ENCODE results near the gene KRTAP3-1.

The KRTAP3-1 gene

DNA sequence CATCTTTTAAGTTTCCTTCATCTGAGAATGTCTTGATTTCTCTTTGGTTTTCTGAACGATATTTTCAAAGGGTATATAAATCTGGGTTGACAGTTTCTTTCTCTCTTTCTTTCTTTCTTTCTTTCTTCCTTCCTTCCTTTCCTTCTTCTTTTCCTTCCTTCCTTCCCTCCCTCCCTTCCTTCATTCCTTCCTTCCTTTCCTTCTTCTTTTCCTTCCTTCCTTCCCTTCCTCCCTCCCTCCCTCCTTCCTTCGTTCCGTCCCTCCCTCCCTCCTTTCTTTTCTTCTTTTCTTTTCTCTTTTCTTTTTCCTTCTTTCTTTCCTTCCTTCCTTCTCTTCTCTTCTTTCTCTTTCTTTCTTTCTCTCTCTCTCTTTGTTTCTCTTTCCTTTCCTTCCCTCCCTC lies 34.6 kb downstream of the KRTAP3-1 start:
- no peak for DNase-seq

DNA sequence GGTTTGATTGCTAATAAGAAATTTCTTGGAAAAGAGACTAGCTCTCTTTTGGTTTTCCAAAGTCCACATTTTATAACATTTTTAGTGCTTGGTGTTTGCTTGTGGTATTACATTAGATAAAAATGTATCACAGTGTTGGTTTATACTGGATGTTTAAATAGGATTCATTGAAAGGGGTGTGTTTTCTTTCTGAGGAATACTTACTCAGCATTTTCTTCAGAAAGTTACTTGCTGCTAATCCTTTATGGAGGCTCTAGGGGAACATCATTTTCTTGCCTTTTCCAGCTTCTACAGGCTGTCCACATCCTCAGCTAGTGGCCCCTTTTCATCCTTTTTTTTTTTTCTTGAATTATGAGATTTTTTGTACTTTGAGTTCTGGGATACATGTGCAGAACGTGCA lies 41.3 kb downstream of the KRTAP3-1 start:
- no peak for DNase-seq

DNA sequence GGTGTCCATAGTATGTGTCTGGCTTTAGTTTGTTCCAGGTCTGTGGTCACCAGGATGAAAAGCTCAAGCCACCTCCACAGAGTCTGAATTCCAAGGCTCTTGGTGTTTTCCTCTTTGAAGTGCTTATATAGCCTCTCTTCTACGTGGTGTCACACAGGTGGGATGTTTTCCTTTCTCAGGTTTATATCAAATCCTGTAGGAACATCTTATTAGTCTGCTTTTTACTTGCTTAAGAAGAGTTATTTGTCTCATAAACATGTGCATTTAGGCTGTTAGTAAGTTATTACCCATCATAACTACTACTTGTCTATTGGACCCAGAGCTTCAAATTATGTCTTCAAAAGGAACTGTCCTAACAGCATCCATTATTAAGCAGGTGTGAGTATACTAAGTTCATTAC lies 42.1 kb downstream of the KRTAP3-1 start, which contains the start of gene KRT39:
KRT39 (minus strand) TSS at position 101 of the 400 bp plus-strand sequence; CDS start at position 9, 92 bp downstream.
- DNase-seq, result no peak

DNA sequence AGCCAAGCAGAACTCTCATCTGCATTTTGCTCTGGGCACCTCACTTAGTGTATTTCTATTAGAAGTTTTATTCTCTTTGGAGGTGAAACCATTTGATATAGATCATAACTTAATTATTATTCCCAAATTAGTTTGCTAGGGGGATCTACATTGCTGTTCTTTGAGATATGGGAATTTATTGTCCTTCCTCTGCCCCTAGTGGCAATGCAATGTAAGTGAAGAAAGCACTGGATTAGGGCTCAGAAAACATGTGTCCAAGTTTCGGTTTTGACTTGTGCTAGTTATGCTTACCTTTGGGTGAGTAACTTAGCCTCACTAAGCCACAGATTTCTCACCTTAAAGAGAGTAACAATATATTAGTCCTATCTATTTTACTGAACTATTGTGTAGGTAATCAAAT lies 45.1 kb downstream of the KRTAP3-1 start:
- DNase-seq, result no peak

DNA sequence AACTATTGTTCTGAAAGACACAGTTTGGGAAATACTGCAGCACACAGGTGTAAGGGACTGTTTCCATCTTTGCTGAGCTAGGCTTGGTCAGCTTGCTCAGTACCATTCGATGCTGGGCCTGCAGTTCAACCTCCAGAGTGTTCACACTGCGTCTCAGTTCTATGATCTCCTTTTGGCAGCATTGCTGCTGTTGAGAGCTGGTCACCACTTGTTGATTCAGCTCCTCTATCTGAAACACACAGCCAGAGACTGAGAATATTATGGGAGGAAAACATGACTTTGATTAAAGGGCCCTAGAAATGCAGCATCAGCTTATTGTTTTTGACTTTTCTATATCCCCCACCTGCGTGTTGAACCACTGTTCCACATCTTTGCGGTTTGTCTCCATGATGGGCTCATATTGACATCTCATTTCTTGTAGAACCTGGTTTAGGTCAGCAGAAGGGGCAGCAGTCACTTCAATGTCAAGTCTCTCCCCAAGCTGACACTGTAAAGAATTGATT lies 46.8 kb downstream of the KRTAP3-1 start:
- DNase-seq, result no peak

DNA sequence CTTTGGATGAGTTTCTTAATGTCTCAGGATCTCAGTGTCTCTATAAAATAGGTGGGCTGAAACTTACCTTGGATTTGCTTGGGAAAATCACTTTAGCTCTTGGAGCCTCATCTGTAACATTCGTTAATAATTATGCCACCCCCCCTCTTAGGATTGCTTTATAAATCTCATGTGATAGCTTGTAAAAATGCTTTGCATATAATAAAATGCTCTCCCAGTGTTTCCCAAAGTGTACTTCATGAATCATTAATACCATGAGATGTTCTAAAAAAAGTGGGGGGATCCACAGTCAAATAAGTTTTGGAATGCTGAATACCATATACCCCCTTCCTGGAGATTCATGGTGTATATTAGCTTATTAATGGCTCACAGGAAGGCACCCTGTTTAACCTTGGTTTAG lies 47.3 kb downstream of the KRTAP3-1 start:
- no peak for DNase-seq

DNA sequence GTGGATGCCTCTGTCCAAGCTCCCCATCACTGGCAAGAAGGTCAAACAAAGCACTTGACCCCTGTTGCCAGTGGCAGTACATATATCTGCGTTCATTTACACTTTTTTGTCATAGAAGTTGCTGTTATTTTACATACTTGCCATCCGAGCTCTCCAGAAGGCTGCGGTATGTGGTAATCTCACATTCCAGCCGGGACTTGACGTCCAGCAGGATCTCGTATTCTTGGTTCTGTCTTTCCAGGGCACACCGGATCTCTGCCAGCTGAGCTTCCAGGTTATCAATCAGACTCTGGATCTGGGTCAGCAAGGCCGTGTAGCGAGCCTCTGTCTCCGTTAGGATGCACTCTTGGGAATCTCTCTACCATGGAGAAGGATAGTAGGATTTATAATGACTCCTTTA lies 48.8 kb downstream of the KRTAP3-1 start:
- DNase-seq, result no peak
